CD4-positive, alpha-beta T cell (primary cell): ENCODE data around the gene TGIF2. TPM values are rescaled to one million over a fixed set of nuclear protein-coding genes. Genes with fewer than 3 reads are reported as not detected.
"Not testable (repeated sequence)": the region's sequence is repeated elsewhere in the genome, so short reads cannot be mapped to it uniquely, and the experiment has no call there.

Experiments used
- ATAC-seq: fragments of 200-7000 bp; cut with Tn5 transposase; one replicate; pipeline ENCODE4 v1.10.0; 2022; ENCODE audit warnings: mild to moderate bottlenecking; ENCODE audit not compliant: poor library complexity
- CTCF ChIA-PET: fragments of 350-600 bp; sonication (Branson Sonifier 250); formaldehyde crosslinking; loops from one replicate; lab custom pipeline; 2021; ENCODE audit warnings: antibody characterized with exemption, inconsistent platforms; lab: Charles Lee
- POLR2A ChIA-PET: fragments of 350-600 bp; sonication (Branson Sonifier 250); formaldehyde crosslinking; loops from one replicate; lab custom pipeline; 2021; ENCODE audit warnings: antibody characterized with exemption, inconsistent platforms; lab: Charles Lee
- DNase-seq, 14 experiments: peaks; one replicate each; pipeline ENCODE4 v3.0.0-alpha.2; 2013 to 2020; ENCODE audit warnings: mixed read lengths in 2 of 14
- H3K27ac ChIP-seq, 2 donors: one replicate each; pipeline versions ENCODE4 v1.5.1 to v1.7.0; 2013; ENCODE audit warnings: low read length in 2 of 2, low read depth in 1 of 2, mild to moderate bottlenecking in 1 of 2
- H3K27me3 ChIP-seq, 2 experiments: 1 replicate in 1 of 2; 2 replicates in 1 of 2; pipeline versions ENCODE4 v1.6.1 to v1.7.0; 2013; ENCODE audit warnings: low read length in 2 of 2, control low read depth in 1 of 2, mild to moderate bottlenecking in 1 of 2, moderate library complexity in 1 of 2; ENCODE audit not compliant: insufficient read depth in 2 of 2, control insufficient read depth in 1 of 2
- H3K36me3 ChIP-seq: one replicate; pipeline ENCODE4 v1.6.1; 2013; ENCODE audit warnings: low read length, control low read depth; ENCODE audit not compliant: insufficient read depth
- H3K4me1 ChIP-seq: one replicate; pipeline ENCODE4 v1.6.1; 2013; ENCODE audit warnings: low read length, control low read depth; ENCODE audit not compliant: insufficient read depth
- H3K4me3 ChIP-seq: one replicate; pipeline ENCODE4 v1.5.1; 2013; ENCODE audit warnings: mild to moderate bottlenecking, low read length, moderate library complexity
- H3K9me3 ChIP-seq, 2 experiments: 1 replicate in 1 of 2; 2 replicates in 1 of 2; pipeline versions ENCODE4 v1.6.1 to v1.7.0; 2013; ENCODE audit warnings: low read length in 2 of 2, mild to moderate bottlenecking in 2 of 2, control low read depth in 1 of 2, moderate library complexity in 1 of 2; ENCODE audit not compliant: control insufficient read depth in 1 of 2, insufficient read depth in 1 of 2
- H3K27ac Mint-ChIP-seq: one replicate; pipeline ENCODE4 v1.8.0; 2020; ENCODE audit warnings: mixed read lengths
- H3K27me3 Mint-ChIP-seq: one replicate; pipeline ENCODE4 v1.8.0; 2021; ENCODE audit warnings: mixed read lengths
- H3K36me3 Mint-ChIP-seq: one replicate; pipeline ENCODE4 v1.8.0; 2021; ENCODE audit warnings: low read depth, mixed read lengths
- H3K4me1 Mint-ChIP-seq: one replicate; pipeline ENCODE4 v1.8.0; 2021; ENCODE audit warnings: low read depth, mixed read lengths
- H3K4me3 Mint-ChIP-seq: one replicate; pipeline ENCODE4 v1.8.0; 2020; ENCODE audit warnings: mild to moderate bottlenecking, mixed read lengths
- H3K9me3 Mint-ChIP-seq: one replicate; pipeline ENCODE4 v1.8.0; 2020; ENCODE audit warnings: mixed read lengths
- CTCF ChIP-seq: fragments of 200-600 bp; IDR thresholded peaks from one replicate; pipeline ENCODE4 v1.8.0; 2022; ENCODE audit warnings: antibody characterized with exemption, mild to moderate bottlenecking
- intact Hi-C, 2 experiments: fragments of 100-400 bp; cut with DNase I in 1 of 2; cut with micrococcal nuclease in 1 of 2; formaldehyde crosslinking; loops; one replicate each; pipeline versions ENCODE4 v1.15.1 to v1.9.0; 2023 to 2025; cut with DNase I, micrococcal nuclease
- total RNA-seq, 174 experiments: library from RNA in 2 of 174; stranded (reverse) in 2 of 174; gene quantifications; one replicate each; pipeline ENCODE4 v1.2.3 and lab custom pipeline; 2021 to 2026

TGIF2 gene
- total RNA-seq, 2 experiments from 2014 or later: 29.2 to 34.5 TPM

DNA sequence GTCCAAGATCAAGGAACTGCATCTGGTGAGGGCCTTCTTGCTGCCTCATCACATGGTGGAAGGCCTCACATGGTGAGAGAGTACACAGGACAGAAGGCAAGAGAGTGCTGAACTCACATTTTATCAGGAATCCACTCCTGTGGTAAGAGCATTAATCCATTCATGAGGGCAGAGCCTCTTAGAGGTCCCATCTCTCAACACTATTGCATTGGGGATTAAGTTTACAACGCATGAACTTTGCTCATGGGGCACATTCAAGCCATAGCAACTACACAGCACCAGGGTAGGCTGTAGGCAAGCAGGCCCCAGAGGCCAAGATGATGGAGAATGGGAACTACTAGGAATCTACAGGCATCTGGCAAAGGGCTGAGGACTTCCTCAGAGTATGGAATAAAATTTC lies 10.0 kb upstream of the TGIF2 start:
- POLR2A ChIA-PET: no interaction called here
- no peak overlapping the region for H3K27ac ChIP-seq
- intact Hi-C loops: no loop called here

GRCh38 chr20:36564078-36564725 lies 9.2 kb upstream of the TGIF2 start:
- H3K27ac ChIP-seq: not testable (repeated sequence)

More for the DNA sequence above, 10.0 kb upstream of the TGIF2 start:
- no peak for TF ChIP-seq CTCF
- Mint-ChIP-seq H3K9me3 (peaks cover 3% of the 10 kb centered on the region), H3K36me3 (no peaks in the 10 kb centered on the region), H3K4me3 (no peak overlapping the region), H3K27me3 (no peaks in the 10 kb centered on the region), H3K4me1 (no peaks in the 10 kb centered on the region), H3K27ac (no peak overlapping the region)
- DNase-seq: no peak
- CTCF ChIA-PET: no interaction called here
- ATAC-seq: no peak
- no peak overlapping the region for H3K4me3 ChIP-seq
- peaks cover 2% of the 10 kb centered on the region for H3K4me1 ChIP-seq
- H3K36me3 ChIP-seq: no peaks in the 10 kb centered on the region
- H3K9me3 ChIP-seq: peaks cover 5 to 16% of the 10 kb centered on the region in 2 experiments
- no peaks in the 10 kb centered on the region for H3K27me3 ChIP-seq

DNA sequence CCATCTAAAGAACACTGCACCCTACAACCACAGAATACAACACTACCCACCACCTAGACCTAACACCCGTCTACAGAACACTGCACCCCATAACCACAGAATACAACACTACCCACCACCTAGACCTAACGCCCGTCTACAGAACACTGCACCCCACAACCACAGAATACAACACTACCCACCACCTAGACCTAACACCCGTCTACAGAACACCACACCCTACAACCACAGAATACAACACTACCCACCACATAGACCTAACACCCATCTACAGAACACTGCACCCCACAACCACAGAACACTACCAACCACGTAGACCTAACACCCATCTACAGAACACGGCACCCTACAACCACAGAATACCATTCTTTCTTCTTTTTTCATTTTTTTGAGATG lies 8.7 kb upstream of the TGIF2 start:
- ATAC-seq, CTCF ChIA-PET, H3K4me3 Mint-ChIP-seq: not testable (repeated sequence)

More at GRCh38 chr20:36564078-36564725, 9.2 kb upstream of the TGIF2 start:
- H3K4me1 Mint-ChIP-seq, intact Hi-C loops, H3K4me3 ChIP-seq, H3K27ac Mint-ChIP-seq, ATAC-seq, H3K36me3 Mint-ChIP-seq, H3K4me1 ChIP-seq, H3K27me3 ChIP-seq, H3K9me3 Mint-ChIP-seq, POLR2A ChIA-PET, H3K27me3 Mint-ChIP-seq, H3K4me3 Mint-ChIP-seq, CTCF ChIA-PET, H3K36me3 ChIP-seq: not testable (repeated sequence)
- DNase-seq: peak in 1 of 14 experiments; percentile 23
- H3K9me3 ChIP-seq: peaks cover 5 to 16% of the 10 kb centered on the region in 2 experiments

DNA sequence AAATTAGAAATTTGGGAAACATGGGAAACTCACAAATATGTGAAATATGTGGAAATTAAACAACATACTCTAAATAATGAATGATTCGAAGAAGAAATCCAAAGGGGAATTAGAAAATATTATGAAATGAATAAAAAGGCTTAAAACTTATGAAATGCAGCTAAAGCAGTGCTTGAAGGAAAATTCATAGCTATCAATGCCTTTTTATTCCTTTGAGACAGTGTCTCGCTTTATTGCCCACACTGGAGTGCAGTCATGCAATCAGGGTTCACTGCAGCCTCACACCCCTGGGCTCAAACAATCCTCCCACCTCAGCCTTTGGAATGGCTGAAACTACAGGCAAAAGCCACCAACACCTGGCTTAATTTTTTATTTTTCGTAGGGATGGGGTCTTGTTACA lies 7.9 kb upstream of the TGIF2 start:
- Mint-ChIP-seq H3K4me1 (no peaks in the 10 kb centered on the region), H3K9me3 (peaks cover 3% of the 10 kb centered on the region), H3K4me3 (no peak overlapping the region), H3K27me3 (no peaks in the 10 kb centered on the region), H3K36me3 (no peaks in the 10 kb centered on the region), H3K27ac (no peak overlapping the region)
- Histone ChIP-seq H3K36me3 (no peaks in the 10 kb centered on the region), H3K27me3 (no peaks in the 10 kb centered on the region), H3K4me3 (no peak overlapping the region), H3K9me3 (peaks cover 5 to 16% of the 10 kb centered on the region in 2 experiments), H3K27ac (no peak overlapping the region), H3K4me1 (peaks cover 2% of the 10 kb centered on the region)
- TF ChIP-seq CTCF: no peak
- DNase-seq (no peak), ATAC-seq (no peak)
- CTCF ChIA-PET: no interaction called here
- POLR2A ChIA-PET: interaction anchor here (0.8 kb wide), 1 partner anchor 9 kb away, joined by 3 read pairs; no protein-coding TSS in a partner anchor
- intact Hi-C loops: no loop called here

More for the DNA sequence above, 8.7 kb upstream of the TGIF2 start:
- POLR2A ChIA-PET, H3K36me3 ChIP-seq, H3K4me3 ChIP-seq, H3K4me1 Mint-ChIP-seq, H3K27ac ChIP-seq, H3K4me1 ChIP-seq, H3K36me3 Mint-ChIP-seq, H3K27ac Mint-ChIP-seq, H3K9me3 Mint-ChIP-seq, H3K27me3 Mint-ChIP-seq, intact Hi-C loops, H3K27me3 ChIP-seq: not testable (repeated sequence)
- peak in 3 of 14 experiments; percentile 42 to 51 (median 46) for DNase-seq
- peaks cover 5 to 16% of the 10 kb centered on the region in 2 experiments for H3K9me3 ChIP-seq
